SK-N-MC (cell line): ENCODE measurements around the gene FBLN2.

ENCODE experiments used
- EZH2 ChIP-seq: fragments of 200-600 bp; sonication (generic); IDR thresholded peaks from one replicate; pipeline ENCODE4 v1.6.1; 2017; ENCODE audit warnings: antibody characterized with exemption
- FOXP2 ChIP-seq: optimal IDR thresholded peaks from 2 replicates; pipeline ENCODE3; 2011; ENCODE audit warnings: mild to moderate bottlenecking, moderate library complexity; ENCODE audit not compliant: insufficient read depth; ENCODE audit errors: extremely low read length, control extremely low read depth
- POLR2AphosphoS5 ChIP-seq: IDR thresholded peaks from 2 replicates; pipeline ENCODE4 v1.6.1; 2012; ENCODE audit warnings: mild to moderate bottlenecking, low read depth, low read length, borderline replicate concordance

DNA sequence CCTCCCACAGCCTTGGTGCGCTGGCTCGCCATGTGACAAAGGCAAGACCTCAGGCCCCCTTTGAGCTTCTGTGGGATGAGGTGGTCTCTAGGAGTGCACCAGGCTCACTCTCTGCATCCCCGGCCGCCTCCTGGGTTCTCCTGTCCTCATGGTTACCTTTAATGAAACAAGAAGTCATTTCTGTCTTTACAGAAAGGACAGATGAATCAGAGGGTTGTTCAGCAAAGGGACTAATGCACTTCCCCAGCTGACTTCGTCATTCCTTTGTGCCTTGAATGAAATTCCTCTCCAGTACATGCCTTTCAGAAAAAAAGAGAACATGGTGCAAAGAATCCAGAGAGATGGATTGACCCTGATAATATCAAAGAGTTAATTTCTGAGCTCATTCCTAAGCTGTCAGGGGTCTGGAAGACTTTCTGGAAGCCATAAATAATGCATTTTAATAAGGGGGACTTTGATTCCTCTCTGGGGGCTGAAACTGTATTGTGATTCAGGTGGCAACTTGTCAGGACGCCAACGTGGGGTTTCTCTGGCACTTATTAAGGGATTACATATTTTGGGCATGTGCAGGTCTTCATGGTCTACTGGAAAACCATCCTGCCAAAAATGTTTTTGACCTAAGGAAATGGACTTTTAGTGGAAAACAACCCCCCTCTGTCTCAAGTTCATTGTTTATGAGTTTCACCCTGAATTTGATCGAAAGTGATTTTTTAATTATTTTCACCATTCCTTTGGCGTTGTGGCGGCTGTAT lies 122.7 kb downstream of the FBLN2 start:
- TF ChIP-seq EZH2 (no peak), POLR2AphosphoS5 (no peak), FOXP2 (no peak)
